ENCODE measurements around the gene TSPAN5. TPM values are rescaled to one million over a fixed set of nuclear protein-coding genes. Genes with fewer than 3 reads are reported as not detected.

The TSPAN5 gene
- total RNA-seq, 1 donor from 2014 or later = 14.7 TPM

GRCh38 chr4:98692411-98692810 is 34.0 kb upstream of the TSPAN5 start:
- Mint-ChIP-seq H3K27me3 (ENCODE audit: low read depth) (no peaks in the 10 kb centered on the region), H3K9me3 (peaks cover 14% of the 10 kb centered on the region), H3K4me3 (no peak overlapping the region), H3K27ac (no peak overlapping the region), H3K36me3 (peaks cover under 1% of the 10 kb centered on the region), H3K4me1 (peaks cover 16% of the 10 kb centered on the region)
- no peak for TF ChIP-seq CTCF (IDR thresholded peaks at IDR 0.05; ENCODE audit: unreplicated experiment)
- no peak for DNase-seq (ENCODE audit: low spot score in 2 of 2, unreplicated experiment in 2 of 2)

- H3K9me3 Mint-ChIP-seq = peaks cover 8% of the 10 kb centered on the region
- H3K36me3 Mint-ChIP-seq = no peaks in the 10 kb centered on the region
- TF ChIP-seq CTCF (IDR thresholded peaks at IDR 0.05; ENCODE audit: unreplicated experiment) = no peak
- H3K27ac Mint-ChIP-seq = no peak overlapping the region
- peaks cover 16% of the 10 kb centered on the region for H3K4me1 Mint-ChIP-seq
- no peak overlapping the region for H3K4me3 Mint-ChIP-seq
- DNase-seq (ENCODE audit: low spot score in 2 of 2, unreplicated experiment in 2 of 2) = no peak
- no peaks in the 10 kb centered on the region for H3K27me3 Mint-ChIP-seq (ENCODE audit: low read depth)
Observed at GRCh38 chr4:98691588-98691987, 33.2 kb upstream of the TSPAN5 start.

- DNase-seq (ENCODE audit: low spot score in 2 of 2, unreplicated experiment in 2 of 2) = no peak
- Mint-ChIP-seq H3K4me3 (no peak overlapping the region), H3K36me3 (no peaks in the 10 kb centered on the region), H3K4me1 (peaks cover 16% of the 10 kb centered on the region), H3K27me3 (ENCODE audit: low read depth) (no peaks in the 10 kb centered on the region), H3K27ac (no peak overlapping the region), H3K9me3 (no peaks in the 10 kb centered on the region)
- no peak for TF ChIP-seq CTCF (IDR thresholded peaks at IDR 0.05; ENCODE audit: unreplicated experiment)
Observed at GRCh38 chr4:98689507-98690174, 31.2 kb upstream of the TSPAN5 start.

GRCh38 chr4:98688411-98689290 is 30.2 kb upstream of the TSPAN5 start:
- no peak for TF ChIP-seq CTCF (IDR thresholded peaks at IDR 0.05; ENCODE audit: unreplicated experiment)
- Mint-ChIP-seq H3K4me3 (no peak overlapping the region), H3K27ac (no peak overlapping the region), H3K27me3 (ENCODE audit: low read depth) (no peaks in the 10 kb centered on the region), H3K4me1 (peaks cover 16% of the 10 kb centered on the region), H3K9me3 (no peaks in the 10 kb centered on the region), H3K36me3 (no peaks in the 10 kb centered on the region)
- no peak for DNase-seq (ENCODE audit: low spot score in 2 of 2, unreplicated experiment in 2 of 2)

GRCh38 chr4:98687876-98688275 is 29.5 kb upstream of the TSPAN5 start:
- TF ChIP-seq CTCF (IDR thresholded peaks at IDR 0.05; ENCODE audit: unreplicated experiment) = no peak
- no peak overlapping the region for H3K4me3 Mint-ChIP-seq
- no peaks in the 10 kb centered on the region for H3K36me3 Mint-ChIP-seq
- no peak overlapping the region for H3K27ac Mint-ChIP-seq
- H3K4me1 Mint-ChIP-seq = peaks cover 16% of the 10 kb centered on the region
- no peaks in the 10 kb centered on the region for H3K27me3 Mint-ChIP-seq (ENCODE audit: low read depth)
- DNase-seq (ENCODE audit: low spot score in 2 of 2, unreplicated experiment in 2 of 2) = no peak
- no peaks in the 10 kb centered on the region for H3K9me3 Mint-ChIP-seq

Measured in mesothelial cell of epicardium (in vitro differentiated cells).